H1 (cell line): ENCODE data around the gene SYT13. TPM values are rescaled to one million over a fixed set of nuclear protein-coding genes. Genes with fewer than 3 reads are reported as not detected.

Experiments used
- CTCF ChIA-PET: fragments of 300-600 bp; sonication (Branson Sonifier 250); formaldehyde crosslinking; loops from one replicate; lab custom pipeline; 2021; ENCODE audit not compliant: partially characterized antibody; lab: Charles Lee
- POLR2A ChIA-PET: fragments of 300-600 bp; sonication (Branson Sonifier 250); formaldehyde crosslinking; loops from one replicate; lab custom pipeline; 2021; ENCODE audit warnings: inconsistent platforms; ENCODE audit not compliant: partially characterized antibody; lab: Charles Lee
- DNase-seq, 2 experiments: peaks; one replicate each; pipeline versions ENCODE4 v3.0.0 to v3.0.0-alpha.2; 2010 to 2022; ENCODE audit warnings: low spot score in 2 of 2, low read depth in 1 of 2, mixed read lengths in 1 of 2
- FAIRE-seq: peaks from 2 replicates; lab custom pipeline; 2011; peaks lifted over from hg19 to GRCh38; lab: Jason Lieb, UNC
- H2AFZ ChIP-seq: 2 replicates; pipeline ENCODE4 v1.8.1; 2012; ENCODE audit warnings: low read length, inconsistent platforms
- H2AK5ac ChIP-seq: 2 replicates; pipeline ENCODE4 v1.6.1; 2013; ENCODE audit warnings: low read depth, low read length
- H2BK120ac ChIP-seq: replicated peaks from 2 replicates; pipeline ENCODE3; 2013; ENCODE audit warnings: low read depth, low read length, inconsistent platforms
- H2BK12ac ChIP-seq: 2 replicates; pipeline ENCODE4 v1.6.1; 2013; ENCODE audit warnings: low read depth, low read length
- H2BK15ac ChIP-seq: 2 replicates; pipeline ENCODE4 v1.6.1; 2013; ENCODE audit warnings: low read length
- H2BK20ac ChIP-seq: 2 replicates; pipeline ENCODE4 v1.6.1; 2013; ENCODE audit warnings: low read length
- H2BK5ac ChIP-seq: 2 replicates; pipeline ENCODE4 v1.6.1; 2013; ENCODE audit warnings: low read depth, low read length
- H3K14ac ChIP-seq: 2 replicates; pipeline ENCODE4 v1.6.1; 2013; ENCODE audit warnings: inconsistent platforms; ENCODE audit not compliant: insufficient read length
- H3K18ac ChIP-seq: 2 replicates; pipeline ENCODE4 v1.6.1; 2013; ENCODE audit warnings: low read length; ENCODE audit errors: extremely low read depth
- H3K23ac ChIP-seq: 2 replicates; pipeline ENCODE4 v1.6.1; 2013; ENCODE audit warnings: inconsistent platforms; ENCODE audit not compliant: insufficient read length
- H3K23me2 ChIP-seq: 2 replicates; pipeline ENCODE4 v1.6.1; 2013; ENCODE audit warnings: low read depth, low read length
- H3K27ac ChIP-seq: 2 replicates; pipeline ENCODE4 v1.6.1; 2011; ENCODE audit warnings: low read depth, low read length, inconsistent platforms
- H3K27me3 ChIP-seq, 4 experiments: replicated peaks in 1 of 4; 1 replicate in 1 of 4; 2 replicates in 3 of 4; pipeline versions ENCODE4 v1.6.1 to v1.8.1; 2011 to 2013; ENCODE audit warnings: low read length in 3 of 4, mild to moderate bottlenecking in 3 of 4, inconsistent platforms in 2 of 4, mixed read lengths in 2 of 4, moderate library complexity in 1 of 4; ENCODE audit not compliant: control insufficient read depth in 3 of 4, insufficient read depth in 3 of 4; ENCODE audit errors: extremely low read depth in 1 of 4
- H3K36me3 ChIP-seq, 4 experiments: 2 replicates each; pipeline versions ENCODE4 v1.6.1 to v1.8.1; 2011 to 2013; ENCODE audit warnings: mild to moderate bottlenecking in 4 of 4, low read length in 3 of 4, moderate library complexity in 2 of 4, control low read depth in 1 of 4, inconsistent platforms in 1 of 4; ENCODE audit not compliant: insufficient read depth in 4 of 4, control insufficient read depth in 2 of 4
- H3K4ac ChIP-seq: replicated peaks from 2 replicates; pipeline ENCODE3; 2013; ENCODE audit warnings: low read length, low read depth, mixed read lengths, inconsistent platforms; ENCODE audit not compliant: insufficient read length
- H3K4me1 ChIP-seq, 4 experiments: replicated peaks in 1 of 4; 1 replicate in 1 of 4; 2 replicates in 3 of 4; pipeline versions ENCODE4 v1.6.1 to v1.8.1; 2011 to 2013; ENCODE audit warnings: low read length in 3 of 4, inconsistent platforms in 2 of 4, mixed read lengths in 1 of 4; ENCODE audit not compliant: insufficient read depth in 4 of 4, control insufficient read depth in 3 of 4
- H3K4me2 ChIP-seq, 2 experiments: 2 replicates each; pipeline versions ENCODE4 v1.6.1 to v1.8.1; 2011 to 2013; ENCODE audit warnings: low read depth in 2 of 2, low read length in 2 of 2, control low read depth in 1 of 2, inconsistent platforms in 1 of 2, mild to moderate bottlenecking in 1 of 2; ENCODE audit not compliant: insufficient read depth in 1 of 2
- H3K4me3 ChIP-seq, 4 experiments: fragments of 200-600, 300-600 bp in 1 of 4; sonication (generic), shearing (Covaris generic), sonication (Bioruptor Twin) in 1 of 4; 2 replicates each; pipeline versions ENCODE4 v1.5.1 to v1.8.1; 2011 to 2016; ENCODE audit warnings: low read length in 4 of 4, low read depth in 3 of 4, control low read depth in 2 of 4, inconsistent platforms in 2 of 4, mild to moderate bottlenecking in 2 of 4, mixed read lengths in 1 of 4, moderate library complexity in 1 of 4; ENCODE audit not compliant: insufficient read depth in 2 of 4; ENCODE audit errors: extremely low read depth in 1 of 4
- H3K56ac ChIP-seq: replicated peaks from 2 replicates; pipeline ENCODE3; 2013; ENCODE audit warnings: low read depth, mild to moderate bottlenecking, mixed read lengths, low read length, inconsistent platforms; ENCODE audit not compliant: insufficient read length
- H3K79me1 ChIP-seq: 2 replicates; pipeline ENCODE4 v1.6.1; 2013; ENCODE audit warnings: low read depth, low read length, control low read depth
- H3K79me2 ChIP-seq, 2 experiments: 2 replicates each; pipeline versions ENCODE4 v1.6.1 to v1.8.1; 2012 to 2013; ENCODE audit warnings: low read length in 2 of 2, mild to moderate bottlenecking in 2 of 2, inconsistent platforms in 1 of 2; ENCODE audit not compliant: insufficient read depth in 2 of 2, control insufficient read depth in 1 of 2
- H3K9ac ChIP-seq, 4 experiments: replicated peaks in 1 of 4; 1 replicate in 1 of 4; 2 replicates in 3 of 4; pipeline versions ENCODE4 v1.6.1 to v1.8.1; 2011 to 2013; ENCODE audit warnings: low read depth in 3 of 4, low read length in 3 of 4, control low read depth in 2 of 4, mild to moderate bottlenecking in 2 of 4, moderate library complexity in 2 of 4, inconsistent platforms in 1 of 4; ENCODE audit errors: extremely low read depth in 1 of 4
- H3K9me3 ChIP-seq, 2 experiments: 2 replicates each; pipeline versions ENCODE4 v1.6.1 to v1.8.1; 2012 to 2013; ENCODE audit warnings: mild to moderate bottlenecking in 2 of 2, moderate library complexity in 2 of 2, control low read depth in 1 of 2, inconsistent platforms in 1 of 2, low read depth in 1 of 2, low read length in 1 of 2, mixed read lengths in 1 of 2; ENCODE audit not compliant: insufficient read depth in 2 of 2
- H4K20me1 ChIP-seq, 2 experiments: replicated peaks in 1 of 2; 2 replicates each; pipeline versions ENCODE3 to v1.8.1; 2011 to 2013; ENCODE audit warnings: inconsistent platforms in 2 of 2, low read length in 2 of 2, mild to moderate bottlenecking in 1 of 2; ENCODE audit not compliant: insufficient read depth in 2 of 2, control insufficient read depth in 1 of 2
- H4K5ac ChIP-seq: 2 replicates; pipeline ENCODE4 v1.6.1; 2013; ENCODE audit warnings: low read length, low read depth, mixed read lengths, inconsistent platforms; ENCODE audit not compliant: insufficient read length
- H4K8ac ChIP-seq: 2 replicates; pipeline ENCODE4 v1.8.0; 2013; ENCODE audit warnings: mild to moderate bottlenecking, moderate library complexity, low read length, inconsistent platforms; ENCODE audit not compliant: insufficient read depth; ENCODE audit errors: extremely low read depth
- H4K91ac ChIP-seq: replicated peaks from 2 replicates; pipeline ENCODE3; 2013; ENCODE audit warnings: low read length, mixed read lengths, inconsistent platforms; ENCODE audit not compliant: insufficient read length
- CHD2 ChIP-seq: IDR thresholded peaks from 2 replicates; pipeline ENCODE4 v1.6.1; 2012; ENCODE audit warnings: low read length, improper control_type of control experiment
- CREB1 ChIP-seq: IDR thresholded peaks from 2 replicates; pipeline ENCODE4 v1.6.1; 2012; ENCODE audit warnings: inconsistent platforms
- EP300 ChIP-seq, 2 experiments: IDR thresholded peaks; 1 replicate in 1 of 2; 2 replicates in 1 of 2; pipeline ENCODE4 v1.6.1; 2011 to 2012; ENCODE audit warnings: low read depth in 2 of 2, low read length in 2 of 2, mild to moderate bottlenecking in 2 of 2, borderline replicate concordance in 1 of 2, inconsistent platforms in 1 of 2, moderate library complexity in 1 of 2
- GABPA ChIP-seq: IDR thresholded peaks from 2 replicates; pipeline ENCODE4 v1.6.1; 2011; ENCODE audit warnings: mild to moderate bottlenecking, low read length, moderate library complexity, borderline replicate concordance; ENCODE audit not compliant: insufficient read depth
- RAD21 ChIP-seq, 2 experiments: IDR thresholded peaks in 1 of 2; conservative IDR thresholded peaks in 1 of 2; 2 replicates each; pipeline ENCODE4 v1.6.1; 2011; ENCODE audit warnings: low read depth in 2 of 2, low read length in 2 of 2, improper control_type of control experiment in 1 of 2, inconsistent platforms in 1 of 2, mild to moderate bottlenecking in 1 of 2, moderate library complexity in 1 of 2
- RFX5 ChIP-seq: IDR thresholded peaks from 2 replicates; pipeline ENCODE4 v1.6.1; 2011; ENCODE audit warnings: low read depth, low read length, improper control_type of control experiment, borderline replicate concordance
- SIX5 ChIP-seq: IDR thresholded peaks from 2 replicates; pipeline ENCODE4 v1.6.1; 2011; ENCODE audit warnings: mild to moderate bottlenecking, low read depth, low read length
- SP2 ChIP-seq: IDR thresholded peaks from 2 replicates; pipeline ENCODE4 v1.6.1; 2012; ENCODE audit warnings: mild to moderate bottlenecking, low read length, inconsistent platforms
- SRF ChIP-seq: IDR thresholded peaks from 2 replicates; pipeline ENCODE4 v1.6.1; 2011; ENCODE audit warnings: mild to moderate bottlenecking, low read depth, low read length, moderate library complexity
- ZNF274 ChIP-seq: IDR thresholded peaks from 2 replicates; pipeline ENCODE4 v1.7.0; 2012; ENCODE audit warnings: low read length, borderline replicate concordance; ENCODE audit errors: extremely low read depth
- polyA plus RNA-seq, 7 experiments: library from polyadenylated mRNA; depleted of rRNA in 3 of 7; stranded (reverse) in 5 of 7; unstranded in 2 of 7; fragments of >200 nt in 5 of 7; fragments of 200-250 nt in 2 of 7; gene quantifications; 1 replicate in 5 of 7; 2 replicates in 1 of 7; 4 replicates in 1 of 7; pipeline versions ENCODE4 v1.2.1 to v1.2.3, GENCODE V29; 2011 to 2013; ENCODE audit warnings: missing spikeins in 2 of 7, mixed read lengths in 2 of 7
- total RNA-seq: library from RNA; stranded (reverse); fragmentation: NEBNext Ultra II Directional; extraction: Animal tissue kit (Norgen Biotek cat#: 25700); gene quantifications from 2 replicates; pipeline ENCODE4 v1.2.1, GENCODE V29; 2021
- TF ChIP-seq, protein P1 (sequence below): IDR thresholded peaks from 2 replicates; pipeline ENCODE4 v1.6.1; 2011; ENCODE audit warnings: low read length, improper control_type of control experiment

SYT13 gene
- total and polyA plus RNA-seq, 2 of the 8 experiments (the other 6 are each of a cell fraction or from before 2014, with no cell fraction given) = 4.8 to 13.2 TPM

DNA sequence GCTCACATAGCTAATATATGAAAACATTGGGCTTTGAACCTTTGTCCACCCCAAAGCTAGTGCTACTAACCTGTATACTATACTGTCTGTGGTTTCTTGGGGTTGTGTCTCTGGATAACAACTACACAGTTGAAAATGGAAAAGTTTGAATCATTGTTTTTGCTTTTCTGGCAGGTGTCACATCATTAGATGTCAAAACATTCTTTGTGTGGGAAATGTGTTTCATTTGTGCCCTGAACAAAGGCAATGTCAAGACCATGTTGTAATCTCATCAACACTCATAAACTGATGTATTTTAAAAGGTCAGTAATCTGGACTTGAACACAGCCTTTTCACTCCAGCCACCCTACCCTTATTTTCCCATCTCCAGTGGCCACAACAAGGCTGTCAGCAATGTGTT, 16.5 kb downstream of the SYT13 start:
- FAIRE-seq = no peak
- TF ChIP-seq GABPA (no peak), CREB1 (no peak), ZNF274 (no peak), SRF (no peak), SIX5 (no peak), RAD21 (IDR thresholded peaks at IDR 0.05 in 1 of 2, conservative IDR thresholded peaks at IDR 0.05 in 1 of 2; ENCODE audit: low read depth in 2 of 2, low read length in 2 of 2) (no peak), SP2 (no peak), EP300 (IDR thresholded peaks at IDR 0.05; ENCODE audit: borderline replicate concordance in 1 of 2, low read depth in 2 of 2, low read length in 2 of 2) (no peak), RFX5 (no peak), CHD2 (no peak)
- TF ChIP-seq, protein P1, sequence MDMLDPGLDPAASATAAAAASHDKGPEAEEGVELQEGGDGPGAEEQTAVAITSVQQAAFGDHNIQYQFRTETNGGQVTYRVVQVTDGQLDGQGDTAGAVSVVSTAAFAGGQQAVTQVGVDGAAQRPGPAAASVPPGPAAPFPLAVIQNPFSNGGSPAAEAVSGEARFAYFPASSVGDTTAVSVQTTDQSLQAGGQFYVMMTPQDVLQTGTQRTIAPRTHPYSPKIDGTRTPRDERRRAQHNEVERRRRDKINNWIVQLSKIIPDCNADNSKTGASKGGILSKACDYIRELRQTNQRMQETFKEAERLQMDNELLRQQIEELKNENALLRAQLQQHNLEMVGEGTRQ = no peak

More for the DNA sequence above, 16.5 kb downstream of the SYT13 start:
- H3K4me1 ChIP-seq = peaks cover 0 to 2% (median 0%) of the 10 kb centered on the region in 4 experiments; a peak in 1 of 7 replicates
- H3K9me3 ChIP-seq = no peaks in the 10 kb centered on the region
- ChIA-PET CTCF (interaction anchor here (0.6 to 13.0 kb wide), 7 partner anchors 9 to 148 kb away, joined by 3 to 211 read pairs (median 3); partner anchors contain the start of gene SYT13), POLR2A (no interaction called here)
- H4K5ac ChIP-seq = no peak overlapping the region
- H3K4me3 ChIP-seq = no peak overlapping the region
- no peak overlapping the region for H2BK5ac ChIP-seq
- H3K9ac ChIP-seq = no peak overlapping the region
- H2AK5ac ChIP-seq = no peak overlapping the region
- no peak overlapping the region for H3K4me2 ChIP-seq
- no peak for DNase-seq
- H3K27me3 ChIP-seq = peaks cover 0 to 7% (median under 1%) of the 10 kb centered on the region in 4 experiments; a peak in 3 of 7 replicates
- H4K8ac ChIP-seq = no peak overlapping the region
- H3K79me2 ChIP-seq = no peaks in the 10 kb centered on the region
- H3K79me1 ChIP-seq = no peaks in the 10 kb centered on the region
- H3K14ac ChIP-seq = no peak overlapping the region
- H3K4ac ChIP-seq = no peak overlapping the region
- no peak overlapping the region for H2AFZ ChIP-seq
- no peaks in the 10 kb centered on the region for H3K36me3 ChIP-seq
- H2BK120ac ChIP-seq = no peak overlapping the region
- no peak overlapping the region for H3K56ac ChIP-seq
- no peak overlapping the region for H2BK20ac ChIP-seq
- no peak overlapping the region for H2BK15ac ChIP-seq
- H3K23me2 ChIP-seq = no peaks in the 10 kb centered on the region; the same call in 1 of the 2 replicates
- H4K91ac ChIP-seq = no peak overlapping the region
- H3K18ac ChIP-seq = no peak overlapping the region
- no peaks in the 10 kb centered on the region for H4K20me1 ChIP-seq
- H2BK12ac ChIP-seq = no peak overlapping the region
- no peak overlapping the region for H3K23ac ChIP-seq
- H3K27ac ChIP-seq = no peak overlapping the region
